NCI-H446 treated with DMSO at 0.1 percent for 48 hours (cell line): ENCODE results near the gene TNKS1BP1.

Experiments
- DNase-seq: peaks from one replicate; lab custom pipeline; 2025; lab: John Stamatoyannopoulos, UW

TNKS1BP1 gene

GRCh38 chr11:57254631-57255030, 70.1 kb downstream of the TNKS1BP1 start:
- no peak for DNase-seq

DNA sequence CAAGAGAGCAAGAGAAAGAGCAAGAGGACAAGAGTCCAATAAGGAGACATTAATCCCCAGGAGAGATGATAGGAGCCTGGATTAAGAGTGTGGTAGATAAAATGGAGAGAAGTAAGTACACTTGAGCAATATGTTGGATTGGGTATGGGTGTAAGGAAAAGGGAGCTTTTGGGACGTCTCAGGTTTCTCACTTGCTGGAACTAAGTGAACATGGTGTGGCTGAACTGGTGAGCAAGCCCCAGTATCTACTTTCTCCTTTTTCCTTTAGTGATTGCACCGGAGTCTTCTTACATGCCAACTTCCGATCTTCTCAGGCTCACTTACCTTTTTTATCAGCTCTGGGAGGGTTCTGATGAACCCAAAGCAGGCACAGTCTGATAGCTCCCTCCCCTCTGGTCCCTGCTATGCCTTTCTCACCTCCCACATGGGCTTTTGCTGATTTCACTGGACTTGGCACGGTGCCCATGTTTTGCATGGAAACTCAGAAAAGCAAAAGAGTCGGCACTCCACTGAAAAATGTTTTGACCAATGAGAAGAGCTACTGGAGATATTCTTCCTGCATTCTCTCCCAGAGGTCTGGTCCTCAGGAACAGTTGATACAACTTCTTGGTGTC, 73.2 kb downstream of the TNKS1BP1 start:
- no peak for DNase-seq

- no peak for DNase-seq
These were observed 73.7 kb downstream of the TNKS1BP1 start for GRCh38 chr11:57251037-57251436.
